ENCODE measurements around the gene HDAC7. TPM values are rescaled to one million over a fixed set of nuclear protein-coding genes. Genes with fewer than 3 reads are reported as not detected.
A peak's percentile ranks its signal among the peaks of the same experiment; 100 is the strongest.

Gene HDAC7
- total RNA-seq, 4 donors from 2014 or later, result 90.4 to 186 (median 98.4) TPM

- H3K4me1 ChIP-seq, result peaks cover 0 to 10% (median 9%) of the 10 kb centered on the region in 4 donors
- H3K4me3 ChIP-seq, result no peak overlapping the region
- TF ChIP-seq POLR2A (IDR thresholded peaks at IDR 0.05), result no peak
- no peak for TF ChIP-seq EP300 (IDR thresholded peaks at IDR 0.05)
- no peak for TF ChIP-seq CTCF (IDR thresholded peaks at IDR 0.05)
- peaks cover 0 to 5% (median 0%) of the 10 kb centered on the region in 3 donors for H3K36me3 ChIP-seq
- H3K9me3 ChIP-seq, result no peaks in the 10 kb centered on the region
- H3K27ac ChIP-seq, result peak overlapping the region in 1 of 4 donors; percentile 12
- DNase-seq (ENCODE audit: low spot score in 2 of 2), result no peak
- H3K27me3 ChIP-seq, result no peaks in the 10 kb centered on the region
- WGBS, 2 donors, result 74 to 79% methylated on average over 5 of the region's 5 CpGs
Observed at GRCh38 chr12:47746073-47746472, 73.6 kb downstream of the HDAC7 start.

- H3K4me3 ChIP-seq, result no peak overlapping the region
- peaks cover 0 to 15% (median 14%) of the 10 kb centered on the region in 4 donors for H3K4me1 ChIP-seq
- H3K36me3 ChIP-seq, result peaks cover 0 to 5% (median 0%) of the 10 kb centered on the region in 3 donors
- H3K27ac ChIP-seq, result peak overlapping the region in 1 of 4 donors; percentile 12
- TF ChIP-seq EP300 (IDR thresholded peaks at IDR 0.05), result peak in 1 of 2 donors; percentile 14
- TF ChIP-seq POLR2A (IDR thresholded peaks at IDR 0.05), result no peak
- H3K9me3 ChIP-seq, result no peaks in the 10 kb centered on the region
- 61 to 62% methylated on average over 16 of the region's 16 CpGs for WGBS, 2 donors
- DNase-seq (ENCODE audit: low spot score in 2 of 2), result no peak
- H3K27me3 ChIP-seq, result no peaks in the 10 kb centered on the region
Observed at GRCh38 chr12:47745485-47746041, 74.1 kb downstream of the HDAC7 start.

GRCh38 chr12:47744778-47745436 is 74.8 kb downstream of the HDAC7 start:
- no peak for DNase-seq (ENCODE audit: low spot score in 2 of 2)
- H3K4me1 ChIP-seq, result peaks cover 0 to 22% (median 17%) of the 10 kb centered on the region in 4 donors
- peaks cover 0 to 5% (median 0%) of the 10 kb centered on the region in 3 donors for H3K36me3 ChIP-seq
- WGBS, 2 donors, result 69 to 72% methylated on average over 8 of the region's 8 CpGs
- no peak overlapping the region for H3K4me3 ChIP-seq
- TF ChIP-seq CTCF (IDR thresholded peaks at IDR 0.05) (no peak), POLR2A (IDR thresholded peaks at IDR 0.05) (no peak), EP300 (IDR thresholded peaks at IDR 0.05) (no peak)
- H3K27me3 ChIP-seq, result no peaks in the 10 kb centered on the region
- no peaks in the 10 kb centered on the region for H3K9me3 ChIP-seq
- peak overlapping the region in 1 of 4 donors; percentile 12 for H3K27ac ChIP-seq

GRCh38 chr12:47744005-47744651 is 75.6 kb downstream of the HDAC7 start:
- H3K27me3 ChIP-seq, result no peaks in the 10 kb centered on the region
- 54 to 65% methylated on average over 10 of the region's 10 CpGs for WGBS, 2 donors
- no peaks in the 10 kb centered on the region for H3K9me3 ChIP-seq
- TF ChIP-seq EP300 (IDR thresholded peaks at IDR 0.05), result no peak
- TF ChIP-seq CTCF (IDR thresholded peaks at IDR 0.05), result peak in 3 of 5 experiments; percentile 4 to 38 (median 35)
- TF ChIP-seq POLR2A (IDR thresholded peaks at IDR 0.05), result no peak
- no peak overlapping the region for H3K27ac ChIP-seq
- DNase-seq (ENCODE audit: low spot score in 2 of 2), result no peak
- peaks cover 0 to 5% (median 0%) of the 10 kb centered on the region in 3 donors for H3K36me3 ChIP-seq
- peaks cover 0 to 28% (median 19%) of the 10 kb centered on the region in 4 donors for H3K4me1 ChIP-seq
- no peak overlapping the region for H3K4me3 ChIP-seq

- DNase-seq (ENCODE audit: low spot score in 2 of 2), result no peak
- WGBS, 2 donors, result 70 to 76% methylated on average over 8 to 9 of the region's 9 CpGs
- no peak overlapping the region for H3K27ac ChIP-seq
- H3K4me3 ChIP-seq, result no peak overlapping the region
- H3K4me1 ChIP-seq, result peaks cover 0 to 36% (median 19%) of the 10 kb centered on the region in 4 donors
- no peaks in the 10 kb centered on the region for H3K36me3 ChIP-seq
- TF ChIP-seq CTCF (IDR thresholded peaks at IDR 0.05) (no peak), EP300 (IDR thresholded peaks at IDR 0.05) (no peak), POLR2A (IDR thresholded peaks at IDR 0.05) (no peak)
- H3K27me3 ChIP-seq, result no peaks in the 10 kb centered on the region
- no peaks in the 10 kb centered on the region for H3K9me3 ChIP-seq
Observed at GRCh38 chr12:47743311-47743860, 76.3 kb downstream of the HDAC7 start.

Measured in tibial nerve (tissue), 4 donors.